Putamen (tissue), 1 donor: Measurements from ENCODE around the gene CXorf49.
"Not testable (repeated sequence)": the region's sequence is repeated elsewhere in the genome, so short reads cannot be mapped to it uniquely, and the experiment has no call there.

Experiments used
- DNase-seq: peaks from one replicate; pipeline ENCODE4 v3.0.0-alpha.2; 2016; ENCODE audit warnings: low spot score

CXorf49 gene

DNA sequence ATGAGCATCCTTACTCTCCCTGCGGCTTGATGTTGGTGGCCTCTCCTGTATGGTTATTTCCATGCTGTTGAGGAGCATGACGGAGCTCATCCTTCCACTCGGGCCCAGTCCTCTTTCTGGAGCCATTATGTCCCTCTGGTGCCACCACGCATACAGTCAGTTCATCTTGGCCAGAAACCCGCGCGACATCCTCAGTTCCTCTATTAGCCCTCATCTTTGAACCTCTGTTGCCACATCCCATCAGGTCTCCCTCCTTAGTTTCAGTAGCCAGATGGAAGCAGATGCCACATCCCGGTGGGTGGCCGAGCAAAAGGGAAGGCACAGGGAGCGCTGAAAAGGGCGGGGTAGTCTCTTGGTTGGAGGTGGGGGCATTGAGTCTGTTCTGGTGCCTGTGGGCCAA, 46.1 kb downstream of the CXorf49 start:
- DNase-seq, result no peak

DNA sequence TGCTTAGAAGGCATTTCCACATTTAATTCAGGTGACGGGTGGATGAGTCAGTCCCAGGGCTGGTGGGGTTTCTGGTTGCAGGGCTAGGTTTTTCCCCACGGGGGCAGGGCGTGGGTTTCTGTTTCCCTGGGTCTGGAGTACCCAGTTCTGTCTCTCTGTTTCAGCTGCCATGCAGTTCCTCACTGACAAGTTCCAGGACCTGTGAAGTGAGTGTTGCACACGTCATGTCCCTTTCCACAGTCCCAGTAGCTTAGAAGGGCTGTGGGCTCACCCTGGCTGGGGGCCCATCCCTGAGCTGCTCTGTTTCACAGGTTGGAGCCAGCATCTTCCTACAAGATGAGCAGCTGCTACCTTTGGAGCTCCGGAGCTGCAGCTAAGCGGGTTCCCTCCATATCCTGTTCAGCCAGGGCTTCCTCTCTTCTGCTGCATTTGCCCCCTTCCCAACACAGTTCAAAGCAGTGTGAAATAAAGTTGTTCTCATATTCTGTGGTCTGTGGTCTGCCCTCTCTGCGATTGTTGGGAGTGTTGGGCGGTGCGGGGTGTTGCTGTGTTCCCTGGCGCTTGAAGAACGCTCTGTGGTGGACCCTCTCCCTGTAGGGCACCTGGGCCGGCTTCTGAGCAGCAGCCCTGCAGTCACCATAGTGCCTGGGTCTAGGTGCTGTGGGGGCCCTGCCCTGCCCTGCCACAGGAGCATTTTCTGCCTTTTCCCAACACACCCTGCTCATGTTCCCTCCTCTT, 46.9 kb downstream of the CXorf49 start:
- no peak for DNase-seq

DNA sequence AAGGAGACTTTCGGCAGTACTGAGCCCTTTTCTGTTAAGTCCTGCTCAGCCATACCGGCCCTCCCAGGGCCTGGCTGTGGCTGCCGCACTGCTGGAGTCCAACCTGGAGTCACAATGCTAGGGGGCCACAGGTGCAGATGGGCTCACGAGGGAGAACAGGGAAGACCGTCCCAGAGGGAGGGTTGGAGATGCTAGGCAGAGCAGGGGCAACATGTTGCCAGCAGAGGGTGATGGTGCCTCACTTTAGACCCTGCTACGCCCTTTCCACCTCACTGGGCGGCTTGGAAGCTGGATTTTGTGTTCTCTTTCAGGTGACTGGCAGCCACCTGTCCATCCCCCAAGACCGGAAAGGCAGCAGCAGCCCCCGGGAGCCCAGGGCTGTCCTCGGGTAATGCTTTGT, 48.1 kb downstream of the CXorf49 start:
- DNase-seq, result not testable (repeated sequence)

DNA sequence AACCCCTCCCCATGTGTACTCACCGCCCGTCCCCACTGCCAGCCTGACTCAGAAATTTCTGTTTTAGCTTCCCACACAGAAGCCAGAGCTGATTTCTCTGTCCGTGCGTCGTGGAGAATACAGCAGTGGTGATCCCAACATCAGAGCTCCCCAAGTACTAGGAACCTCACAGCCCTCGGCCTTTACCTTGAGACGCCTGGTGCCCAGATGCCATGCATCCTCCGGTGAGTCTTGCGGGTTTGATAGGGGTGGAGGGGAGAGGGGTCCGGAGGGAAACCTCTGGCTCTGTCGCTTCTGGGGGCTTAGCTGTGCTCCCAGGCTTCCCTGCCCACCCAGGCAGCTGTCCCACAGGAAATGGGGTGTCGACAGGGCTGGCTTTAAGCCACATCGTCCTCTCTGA, 48.6 kb downstream of the CXorf49 start:
- no peak for DNase-seq

DNA sequence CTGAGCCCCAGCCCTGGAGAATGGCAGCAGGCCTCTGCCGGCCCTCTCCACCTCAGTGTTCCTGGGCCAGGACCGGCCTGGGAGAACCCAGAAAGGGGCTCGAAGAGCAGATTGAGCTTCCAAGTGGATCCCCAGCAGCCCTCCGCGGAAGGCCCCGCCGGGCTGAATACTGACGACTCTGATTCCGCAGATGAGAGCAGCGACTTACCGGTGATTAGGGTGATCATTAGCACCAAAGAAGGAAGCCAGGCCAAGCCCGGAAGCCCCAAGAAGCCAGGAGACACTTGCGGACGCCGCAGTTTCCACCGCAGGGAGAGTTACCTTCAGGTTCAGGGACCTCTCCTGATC, 49.9 kb downstream of the CXorf49 start:
- DNase-seq, result no peak

DNA sequence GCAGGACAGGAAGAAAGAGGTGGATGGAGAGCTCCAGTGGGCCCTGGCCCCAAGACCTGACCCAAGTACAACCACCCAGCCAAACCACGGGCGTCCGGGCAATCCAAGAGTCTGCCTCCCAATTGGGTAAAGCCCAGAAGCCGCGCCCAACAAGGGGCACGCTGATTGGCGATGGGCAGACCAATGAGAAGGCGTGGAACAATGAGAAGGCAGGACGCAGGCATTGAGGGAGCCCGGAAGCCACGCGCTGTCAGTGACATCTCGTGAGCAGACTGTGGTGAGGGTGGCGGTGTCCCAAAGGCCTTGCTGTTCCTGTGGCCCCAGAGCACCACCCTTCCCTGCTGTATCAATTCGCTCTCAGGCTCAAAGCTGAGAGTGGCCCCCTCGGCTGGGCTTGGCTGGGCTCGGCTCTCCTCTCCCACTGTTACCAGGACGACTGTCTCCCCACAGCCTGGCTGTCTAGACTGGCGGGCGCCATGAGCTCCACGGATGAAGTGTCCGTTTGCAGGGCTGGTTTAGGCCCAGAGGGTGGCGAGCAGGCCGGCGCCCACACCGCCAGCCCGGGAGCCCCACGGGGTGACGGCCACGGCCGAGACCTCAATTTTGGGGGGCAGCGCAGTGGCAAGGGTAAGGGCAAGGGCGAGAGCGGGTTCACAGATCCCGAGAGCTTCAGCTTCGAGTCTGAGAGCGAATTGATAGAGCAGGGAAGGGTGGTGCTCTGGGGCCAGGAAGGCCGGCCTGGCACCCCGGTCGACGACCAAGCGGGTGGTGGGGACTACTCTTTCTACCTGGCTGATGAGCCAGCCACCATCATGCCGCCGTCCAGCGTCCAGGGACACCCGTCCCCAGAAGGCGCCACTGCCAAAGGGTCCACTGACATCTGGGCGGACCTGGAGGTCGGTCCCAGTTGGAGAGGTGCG, 50.5 kb downstream of the CXorf49 start, which contains the start of gene LOC101059915:
LOC101059915 (plus strand) TSS at position 219 of the 920 bp plus-strand sequence.
- no peak for DNase-seq

DNA sequence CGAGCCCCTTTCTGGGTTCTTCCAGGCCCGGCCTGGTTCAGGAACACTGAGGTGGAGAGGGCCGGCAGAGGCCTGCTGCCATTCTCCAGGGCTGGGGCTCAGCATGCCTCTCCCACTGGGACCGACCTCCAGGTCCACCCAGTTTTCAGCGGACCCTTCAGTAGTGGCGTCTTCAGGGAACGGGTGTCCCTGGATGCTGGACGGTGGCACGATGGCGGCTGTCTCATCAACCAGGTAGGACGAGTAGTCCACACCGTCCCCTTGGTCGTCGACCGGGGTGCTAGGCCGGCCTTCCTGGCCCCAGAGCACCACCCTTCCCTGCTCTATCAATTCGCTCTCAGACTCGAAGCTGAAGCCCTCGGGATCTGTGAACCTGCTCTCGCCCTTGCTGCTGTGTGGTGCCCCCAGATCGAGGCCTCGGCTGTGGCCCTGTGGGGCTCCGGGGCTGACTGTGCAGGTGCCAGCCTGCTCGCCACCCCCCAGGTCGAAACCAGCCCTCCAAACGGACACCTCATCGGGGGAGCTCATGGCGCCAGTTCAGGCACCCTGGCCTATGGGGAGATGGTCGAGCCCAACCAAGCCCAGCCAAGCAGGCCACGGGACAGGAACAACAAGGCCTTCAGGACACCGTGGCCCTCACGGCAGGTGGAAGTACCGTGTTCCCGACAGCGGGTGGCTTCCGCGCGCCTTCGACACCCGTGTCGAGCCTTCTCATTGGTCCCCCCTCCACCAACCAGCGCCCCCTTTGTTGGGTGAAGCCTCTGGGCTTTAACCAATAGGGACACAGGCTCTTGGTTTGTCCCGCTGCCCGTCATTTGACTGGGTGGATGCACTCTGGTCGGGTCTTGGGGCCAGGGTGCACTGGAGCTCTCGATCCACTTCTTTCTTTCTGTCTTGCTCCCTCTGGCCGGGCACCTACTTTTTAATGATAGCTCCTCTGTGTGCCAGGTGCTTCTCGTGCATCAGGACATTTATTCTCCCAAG, 51.6 kb downstream of the CXorf49 start:
- DNase-seq, result no peak

DNA sequence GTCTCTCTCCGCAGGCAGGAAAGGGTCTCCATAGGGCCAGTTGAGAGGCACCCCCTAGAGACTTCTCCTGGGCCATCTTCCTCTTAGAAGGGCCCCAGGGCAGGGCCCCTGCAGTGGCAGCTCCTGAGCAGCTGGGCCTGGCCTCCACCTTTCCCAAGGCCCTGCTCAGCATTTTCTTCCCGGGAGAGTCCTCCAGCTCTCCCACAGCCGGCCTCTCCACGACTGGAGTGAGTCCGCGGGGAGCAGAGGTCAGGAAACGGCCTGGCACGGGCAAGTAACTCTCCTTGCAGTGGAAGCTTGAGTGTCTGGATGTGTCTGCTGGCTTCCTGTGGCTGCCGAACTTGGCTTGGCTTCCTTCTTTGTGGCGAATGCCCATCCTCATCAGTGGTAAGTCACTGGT, 52.3 kb downstream of the CXorf49 start:
- DNase-seq, result no peak

DNA sequence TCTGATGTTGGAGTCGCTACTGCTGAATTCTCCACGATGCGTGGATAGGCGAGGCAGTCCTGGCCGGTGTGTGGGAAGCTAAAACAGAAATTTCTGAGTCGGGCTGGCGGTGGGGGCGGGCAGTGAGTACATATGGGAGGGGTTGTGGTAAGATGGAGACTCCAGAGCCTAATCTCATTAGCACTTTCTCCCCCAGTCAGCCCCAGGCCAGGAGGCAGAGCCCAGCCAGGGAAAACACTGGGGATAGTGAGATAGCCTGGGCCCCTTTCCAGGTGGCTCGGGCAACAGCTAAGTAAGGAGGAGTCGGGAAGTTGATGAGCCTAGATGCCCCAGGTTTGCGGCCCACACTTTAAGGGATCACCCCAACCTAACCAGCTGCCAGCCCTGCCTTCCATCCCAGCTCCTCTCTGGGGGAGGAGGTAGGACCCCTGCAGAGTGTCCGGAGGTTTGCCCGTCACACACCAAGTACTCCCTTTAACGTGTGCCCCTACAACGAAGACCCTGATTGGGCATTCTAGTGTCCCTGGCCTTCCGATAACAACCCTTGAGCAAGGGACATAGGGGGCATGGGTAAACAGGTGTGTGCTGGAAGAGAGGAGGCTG, 53.1 kb downstream of the CXorf49 start:
- DNase-seq, result no peak
